ENCODE data around the gene PALM2AKAP2.

GRCh38 chr9:109765830-109766229 is 14.2 kb upstream of the PALM2AKAP2 start:
- no peak for TF ChIP-seq CTCF (conservative IDR thresholded peaks at IDR 0.05)
- no peak for TF ChIP-seq EZH2 (IDR thresholded peaks at IDR 0.05; ENCODE audit: low read depth)
